Upper lobe of left lung (tissue), 6 donors: ENCODE results near the gene PTPRN2. TPM values are rescaled to one million over a fixed set of nuclear protein-coding genes. Genes with fewer than 3 reads are reported as not detected.

Source experiments
- ATAC-seq, 2 donors: fragments of 200-7000 bp; cut with Tn5 transposase; one replicate each; pipeline ENCODE4 v1.9.1; 2022; ENCODE audit warnings: mild to moderate bottlenecking in 2 of 2, moderate library complexity in 2 of 2; ENCODE audit not compliant: low FRiP score in 2 of 2
- DNase-seq, 2 donors: peaks; one replicate each; pipeline ENCODE4 v3.0.0-alpha.2; 2019 to 2020
- H3K27ac ChIP-seq, 4 donors: fragments of 200-600 bp; sonication (generic); one replicate each; pipeline ENCODE4 v1.5.1; 2016 to 2019
- H3K27me3 ChIP-seq, 4 donors: fragments of 200-600 bp; sonication (generic); one replicate each; pipeline ENCODE4 v1.5.1; 2017 to 2019
- H3K36me3 ChIP-seq, 4 donors: fragments of 200-600 bp; sonication (generic); one replicate each; pipeline ENCODE4 v1.5.1; 2016 to 2019
- H3K4me1 ChIP-seq, 4 donors: fragments of 200-600 bp; sonication (generic); one replicate each; pipeline ENCODE4 v1.5.1; 2018 to 2019
- H3K4me3 ChIP-seq, 4 donors: fragments of 200-600 bp; sonication (generic); one replicate each; pipeline ENCODE4 v1.5.1; 2017 to 2019; ENCODE audit warnings: mild to moderate bottlenecking in 2 of 4, moderate library complexity in 1 of 4
- H3K9me3 ChIP-seq, 4 donors: fragments of 200-600 bp; sonication (generic); one replicate each; pipeline ENCODE4 v1.5.1; 2018 to 2019
- CTCF ChIP-seq, 6 experiments: fragments of 450-650 bp in 4 of 6; fragments of 200-600 bp in 2 of 6; sonication (generic) in 2 of 6; IDR thresholded peaks; one replicate each; pipeline ENCODE4 v1.5.1; 2016 to 2019; ENCODE audit warnings: antibody characterized with exemption in 6 of 6
- EP300 ChIP-seq, 4 donors: sonication (generic); formaldehyde crosslinking; IDR thresholded peaks; one replicate each; pipeline ENCODE4 v1.5.1; 2017; ENCODE audit warnings: antibody characterized with exemption in 4 of 4, control low read depth in 2 of 4
- POLR2A ChIP-seq, 4 donors: fragments of 450-650 bp; IDR thresholded peaks; one replicate each; pipeline ENCODE4 v1.5.1; 2016 to 2017; ENCODE audit warnings: antibody characterized with exemption in 4 of 4, mild to moderate bottlenecking in 2 of 4
- POLR2AphosphoS5 ChIP-seq, 2 donors: sonication (generic); formaldehyde crosslinking; IDR thresholded peaks; one replicate each; pipeline ENCODE4 v1.5.1; 2017; ENCODE audit warnings: antibody characterized with exemption in 2 of 2
- WGBS, 2 donors: methylation state at CpG; one replicate each; pipeline ENCODE4 v1.1.5; 2017 to 2018; 5-methylcytosine and 5-hydroxymethylcytosine counted together
- total RNA-seq, 6 donors: library from RNA; depleted of rRNA in 4 of 6; stranded (reverse); fragments of >200 nt in 4 of 6; gene quantifications; one replicate each; pipeline versions ENCODE4 v1.1.0 to v1.2.1, GENCODE V29; 2016 to 2021
- donor health status: DM: no; HTN: no; CAD: no; lungs with moderate emphysema.
- donor health status: DM: no; HTN: yes; CAD: no; lungs with severe emphysema.

Gene PTPRN2
- total RNA-seq, 6 donors from 2014 or later, result 3.3 to 7.9 (median 5.2) TPM

- Histone ChIP-seq H3K27me3 (no peaks in the 10 kb centered on the region), H3K27ac (no peak overlapping the region), H3K4me1 (no peaks in the 10 kb centered on the region), H3K9me3 (peaks cover 0 to under 1% (median 0%) of the 10 kb centered on the region in 4 donors), H3K4me3 (no peak overlapping the region), H3K36me3 (no peaks in the 10 kb centered on the region)
- 69 to 79% methylated on average over 28 to 31 of the region's 31 CpGs for WGBS, 2 donors
- no peak for TF ChIP-seq POLR2A (IDR thresholded peaks at IDR 0.05)
- TF ChIP-seq CTCF (IDR thresholded peaks at IDR 0.05), result no peak
- TF ChIP-seq POLR2AphosphoS5 (IDR thresholded peaks at IDR 0.05), result no peak
- TF ChIP-seq EP300 (IDR thresholded peaks at IDR 0.05), result no peak
- DNase-seq (peak in 1 of 2 donors; percentile 51), ATAC-seq (no peak)
These were observed 1091.0 kb downstream of the PTPRN2 start for GRCh38 chr7:157496416-157497275.

- Histone ChIP-seq H3K27ac (no peak overlapping the region), H3K9me3 (peaks cover 0 to 6% (median 0%) of the 10 kb centered on the region in 4 donors), H3K36me3 (no peaks in the 10 kb centered on the region), H3K4me3 (no peak overlapping the region), H3K27me3 (no peaks in the 10 kb centered on the region), H3K4me1 (no peaks in the 10 kb centered on the region)
- no peak for TF ChIP-seq EP300 (IDR thresholded peaks at IDR 0.05)
- no peak for TF ChIP-seq POLR2A (IDR thresholded peaks at IDR 0.05)
- no peak for TF ChIP-seq POLR2AphosphoS5 (IDR thresholded peaks at IDR 0.05)
- no peak for TF ChIP-seq CTCF (IDR thresholded peaks at IDR 0.05)
- whole genome bisulfite sequencing, 2 donors, result 74 to 84% methylated on average over 13 of the region's 13 CpGs
- no peak for DNase-seq
- no peak for ATAC-seq
These were observed 1092.0 kb downstream of the PTPRN2 start for GRCh38 chr7:157495594-157495993.

- H3K9me3 ChIP-seq, result peaks cover 0 to 6% (median 0%) of the 10 kb centered on the region in 4 donors
- no peaks in the 10 kb centered on the region for H3K27me3 ChIP-seq
- ATAC-seq (no peak), DNase-seq (no peak)
- no peak for TF ChIP-seq CTCF (IDR thresholded peaks at IDR 0.05)
- TF ChIP-seq POLR2A (IDR thresholded peaks at IDR 0.05), result no peak
- TF ChIP-seq POLR2AphosphoS5 (IDR thresholded peaks at IDR 0.05), result no peak
- TF ChIP-seq EP300 (IDR thresholded peaks at IDR 0.05), result no peak
- H3K36me3 ChIP-seq, result no peaks in the 10 kb centered on the region
- WGBS, 2 donors, result 54 to 61% methylated on average over 2 of the region's 2 CpGs
- H3K4me1 ChIP-seq, result no peaks in the 10 kb centered on the region
- no peak overlapping the region for H3K27ac ChIP-seq
- H3K4me3 ChIP-seq, result no peak overlapping the region
These were observed 1092.5 kb downstream of the PTPRN2 start for GRCh38 chr7:157495177-157495553.

- no peak for TF ChIP-seq POLR2AphosphoS5 (IDR thresholded peaks at IDR 0.05)
- no peak for TF ChIP-seq CTCF (IDR thresholded peaks at IDR 0.05)
- TF ChIP-seq EP300 (IDR thresholded peaks at IDR 0.05), result no peak
- TF ChIP-seq POLR2A (IDR thresholded peaks at IDR 0.05), result no peak
- H3K36me3 ChIP-seq, result no peaks in the 10 kb centered on the region
- no peak overlapping the region for H3K27ac ChIP-seq
- no peaks in the 10 kb centered on the region for H3K4me1 ChIP-seq
- whole genome bisulfite sequencing, 2 donors, result 72 to 76% methylated on average over 7 to 9 of the region's 12 CpGs
- H3K9me3 ChIP-seq, result peaks cover 0 to 6% (median 0%) of the 10 kb centered on the region in 4 donors
- H3K4me3 ChIP-seq, result no peak overlapping the region
- no peaks in the 10 kb centered on the region for H3K27me3 ChIP-seq
- ATAC-seq (no peak), DNase-seq (no peak)
These were observed 1093.0 kb downstream of the PTPRN2 start for GRCh38 chr7:157494506-157495176.
